Endodermal cell (in vitro differentiated cells): ENCODE results near the gene SOX5. TPM values are rescaled to one million over a fixed set of nuclear protein-coding genes. Genes with fewer than 3 reads are reported as not detected.

Experiments used
- DNase-seq: peaks from one replicate; pipeline ENCODE4 v3.0.0-alpha.2; 2017
- H3K27ac ChIP-seq: 2 replicates; pipeline ENCODE4 v1.5.1; 2013; ENCODE audit warnings: mild to moderate bottlenecking, low read depth, low read length, moderate library complexity
- H3K27me3 ChIP-seq: 2 replicates; pipeline ENCODE4 v1.6.1; 2013; ENCODE audit warnings: mild to moderate bottlenecking, low read length, moderate library complexity; ENCODE audit not compliant: insufficient read depth, control insufficient read depth, poor library complexity, severe bottlenecking
- H3K36me3 ChIP-seq: 2 replicates; pipeline ENCODE4 v1.7.0; 2013; ENCODE audit warnings: mild to moderate bottlenecking, low read length, moderate library complexity; ENCODE audit not compliant: control insufficient read depth, insufficient read depth
- H3K4me1 ChIP-seq: one replicate; pipeline ENCODE4 v1.7.0; 2013; ENCODE audit warnings: low read length; ENCODE audit not compliant: control insufficient read depth, insufficient read depth
- H3K4me3 ChIP-seq: 2 replicates; pipeline ENCODE4 v1.5.1; 2013; ENCODE audit warnings: mild to moderate bottlenecking, low read length, moderate library complexity
- H3K9ac ChIP-seq: 2 replicates; pipeline ENCODE4 v1.6.1; 2013; ENCODE audit warnings: mild to moderate bottlenecking, low read length, moderate library complexity; ENCODE audit not compliant: poor library complexity, severe bottlenecking; ENCODE audit errors: extremely low read depth
- H3K9me3 ChIP-seq: 2 replicates; pipeline ENCODE4 v1.6.1; 2013; ENCODE audit warnings: mild to moderate bottlenecking, low read length, moderate library complexity; ENCODE audit not compliant: control insufficient read depth
- H3K27ac Mint-ChIP-seq: 2 replicates; pipeline ENCODE4 v1.8.0; 2020; ENCODE audit warnings: mixed read lengths
- H3K27me3 Mint-ChIP-seq: 2 replicates; pipeline ENCODE4 v1.8.0; 2021; ENCODE audit warnings: mild to moderate bottlenecking, mixed read lengths; ENCODE audit not compliant: insufficient read depth
- H3K36me3 Mint-ChIP-seq: 2 replicates; pipeline ENCODE4 v1.8.0; 2020; ENCODE audit warnings: low read depth, mixed read lengths
- H3K4me1 Mint-ChIP-seq: 2 replicates; pipeline ENCODE4 v1.8.0; 2020; ENCODE audit warnings: mixed read lengths
- H3K4me3 Mint-ChIP-seq: 2 replicates; pipeline ENCODE4 v1.8.0; 2020; ENCODE audit warnings: mild to moderate bottlenecking, moderate library complexity, mixed read lengths
- H3K9me3 Mint-ChIP-seq: 2 replicates; pipeline ENCODE4 v1.8.0; 2020; ENCODE audit warnings: mild to moderate bottlenecking, mixed read lengths
- CTCF ChIP-seq: fragments of 200-600 bp; sonication (generic); conservative IDR thresholded peaks from 2 replicates; pipeline ENCODE4 v1.5.0; 2021; ENCODE audit warnings: antibody characterized with exemption, mild to moderate bottlenecking
- WGBS, 2 experiments: methylation state at CpG; one replicate each; pipeline versions ENCODE4 v1.1.5 to v1.1.7; 2013; ENCODE audit warnings: missing lambda C conversion rate in 2 of 2, mixed read lengths in 1 of 2; ENCODE audit not compliant: insufficient coverage in 1 of 2, insufficient read length in 1 of 2; 5-methylcytosine and 5-hydroxymethylcytosine counted together
- total RNA-seq, 2 donors: library from RNA; stranded (reverse); fragmentation: NEBNext Ultra II Directional in 1 of 2; extraction: Animal tissue kit (Norgen Biotek cat#: 25700) in 1 of 2; gene quantifications; 2 replicates in 1 of 2; 3 replicates in 1 of 2; pipeline ENCODE4 v1.2.1, GENCODE V29; 2021

Gene SOX5
- total RNA-seq, 2 donors from 2014 or later = 6.8 to 30.7 TPM

GRCh38 chr12:23533699-23534098, 415.8 kb downstream of the SOX5 start:
- Histone ChIP-seq H3K9ac (no peak overlapping the region), H3K4me3 (no peak overlapping the region), H3K9me3 (no peaks in the 10 kb centered on the region), H3K36me3 (no peaks in the 10 kb centered on the region), H3K27me3 (no peaks in the 10 kb centered on the region), H3K4me1 (no peaks in the 10 kb centered on the region), H3K27ac (no peak overlapping the region)
- Mint-ChIP-seq H3K36me3 (peaks cover 35% of the 10 kb centered on the region), H3K4me1 (no peaks in the 10 kb centered on the region), H3K27me3 (no peaks in the 10 kb centered on the region), H3K9me3 (peaks cover 2% of the 10 kb centered on the region), H3K4me3 (no peak overlapping the region), H3K27ac (no peak overlapping the region)
- no peak for DNase-seq
- TF ChIP-seq CTCF = no peak
- no CpG with 5 or more reads among the region's 1 CpG for WGBS, 2 experiments

DNA sequence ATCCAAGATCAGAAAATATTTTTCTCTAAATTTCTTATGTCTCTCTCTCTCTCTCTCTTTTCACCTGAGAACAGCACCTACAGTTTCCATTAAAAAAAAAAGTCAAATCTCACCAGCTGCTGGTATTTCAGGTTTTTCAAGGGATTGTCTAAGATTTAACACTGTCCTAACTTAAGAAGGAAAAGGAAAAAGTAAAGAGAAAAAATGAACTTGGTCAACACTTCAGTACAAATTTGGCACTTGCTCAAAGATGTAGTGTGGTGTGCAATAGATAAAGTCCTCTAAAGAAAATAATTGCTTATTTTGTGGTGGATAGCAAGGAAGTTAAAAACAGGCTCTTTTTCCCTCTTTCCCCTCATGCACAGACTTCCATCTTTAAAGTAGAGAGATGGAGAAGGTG, 416.2 kb downstream of the SOX5 start:
- Mint-ChIP-seq H3K36me3 (peaks cover 32% of the 10 kb centered on the region), H3K4me1 (no peaks in the 10 kb centered on the region), H3K4me3 (no peak overlapping the region), H3K9me3 (peaks cover under 1% of the 10 kb centered on the region), H3K27ac (no peak overlapping the region), H3K27me3 (no peaks in the 10 kb centered on the region)
- Histone ChIP-seq H3K9ac (no peak overlapping the region), H3K36me3 (no peaks in the 10 kb centered on the region), H3K4me1 (no peaks in the 10 kb centered on the region), H3K9me3 (no peaks in the 10 kb centered on the region), H3K27me3 (no peaks in the 10 kb centered on the region), H3K4me3 (no peak overlapping the region), H3K27ac (no peak overlapping the region)
- no peak for DNase-seq
- TF ChIP-seq CTCF = no peak

DNA sequence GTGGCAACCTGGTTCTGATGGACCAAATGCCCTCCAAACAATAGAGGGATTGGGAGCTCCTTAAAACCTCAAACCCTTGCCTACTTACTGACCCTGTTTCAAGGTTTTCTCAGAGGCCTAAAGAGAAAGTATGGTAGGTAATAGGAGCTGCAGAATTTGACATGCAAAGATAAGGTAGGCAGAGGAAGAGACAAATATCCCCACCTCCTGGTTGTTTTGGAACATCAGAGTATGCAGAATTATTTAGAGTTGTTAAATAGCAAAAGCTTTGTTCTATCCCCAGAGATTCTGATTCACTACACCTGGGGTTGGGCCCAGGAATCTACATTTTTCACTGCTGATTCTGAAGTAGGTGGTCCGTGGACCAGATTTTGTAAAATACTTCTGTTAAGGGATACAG, 421.2 kb downstream of the SOX5 start:
- peak; percentile 61 for TF ChIP-seq CTCF
- WGBS, 2 experiments = 100% methylated on average over 1 of the region's 1 CpG; no CpG with 5 or more reads in 1 of the 2 experiments

More for the DNA sequence above, 421.2 kb downstream of the SOX5 start:
- H3K27ac ChIP-seq = no peak overlapping the region
- H3K36me3 Mint-ChIP-seq = peaks cover 15% of the 10 kb centered on the region
- no peak overlapping the region for H3K4me3 ChIP-seq
- no peaks in the 10 kb centered on the region for H3K36me3 ChIP-seq
- H3K4me3 Mint-ChIP-seq = no peak overlapping the region
- H3K4me1 Mint-ChIP-seq = peaks cover 3% of the 10 kb centered on the region
- no peaks in the 10 kb centered on the region for H3K27me3 Mint-ChIP-seq
- no peak overlapping the region for H3K9ac ChIP-seq
- H3K9me3 ChIP-seq = peaks cover 4% of the 10 kb centered on the region
- H3K4me1 ChIP-seq = no peaks in the 10 kb centered on the region
- DNase-seq = no peak
- no peaks in the 10 kb centered on the region for H3K27me3 ChIP-seq
- no peak overlapping the region for H3K27ac Mint-ChIP-seq
- H3K9me3 Mint-ChIP-seq = peaks cover 12% of the 10 kb centered on the region
